AG04449 (cell line): ENCODE data around the gene CEP63.

Source experiments
- CTCF ChIA-PET: fragments of 350-600 bp; formaldehyde crosslinking; extraction: SDS; loops from one replicate; lab custom pipeline; 2021; ENCODE audit warnings: antibody characterized with exemption; lab: Yijun Ruan, JAX
- POLR2A ChIA-PET: fragments of 400-600, 350-600 bp; formaldehyde crosslinking; extraction: SDS; loops from one replicate; lab custom pipeline; 2020; ENCODE audit warnings: antibody characterized with exemption, inconsistent platforms; lab: Yijun Ruan, JAX
- DNase-seq: peaks from one replicate; pipeline ENCODE4 v3.0.0-alpha.2; 2010; ENCODE audit warnings: low read depth, low spot score
- H3K4me3 ChIP-seq: 2 replicates; pipeline ENCODE4 v1.5.1; 2011; ENCODE audit warnings: low read depth, mild to moderate bottlenecking, control low read depth, low read length
- TF ChIP-seq, protein P1 (sequence below): IDR thresholded peaks from one replicate; pipeline ENCODE4 v1.5.1; 2011; ENCODE audit warnings: mild to moderate bottlenecking, moderate library complexity, low read length, control low read depth, inconsistent platforms; ENCODE audit not compliant: insufficient read depth; ENCODE audit errors: missing control alignments

CEP63 gene

DNA sequence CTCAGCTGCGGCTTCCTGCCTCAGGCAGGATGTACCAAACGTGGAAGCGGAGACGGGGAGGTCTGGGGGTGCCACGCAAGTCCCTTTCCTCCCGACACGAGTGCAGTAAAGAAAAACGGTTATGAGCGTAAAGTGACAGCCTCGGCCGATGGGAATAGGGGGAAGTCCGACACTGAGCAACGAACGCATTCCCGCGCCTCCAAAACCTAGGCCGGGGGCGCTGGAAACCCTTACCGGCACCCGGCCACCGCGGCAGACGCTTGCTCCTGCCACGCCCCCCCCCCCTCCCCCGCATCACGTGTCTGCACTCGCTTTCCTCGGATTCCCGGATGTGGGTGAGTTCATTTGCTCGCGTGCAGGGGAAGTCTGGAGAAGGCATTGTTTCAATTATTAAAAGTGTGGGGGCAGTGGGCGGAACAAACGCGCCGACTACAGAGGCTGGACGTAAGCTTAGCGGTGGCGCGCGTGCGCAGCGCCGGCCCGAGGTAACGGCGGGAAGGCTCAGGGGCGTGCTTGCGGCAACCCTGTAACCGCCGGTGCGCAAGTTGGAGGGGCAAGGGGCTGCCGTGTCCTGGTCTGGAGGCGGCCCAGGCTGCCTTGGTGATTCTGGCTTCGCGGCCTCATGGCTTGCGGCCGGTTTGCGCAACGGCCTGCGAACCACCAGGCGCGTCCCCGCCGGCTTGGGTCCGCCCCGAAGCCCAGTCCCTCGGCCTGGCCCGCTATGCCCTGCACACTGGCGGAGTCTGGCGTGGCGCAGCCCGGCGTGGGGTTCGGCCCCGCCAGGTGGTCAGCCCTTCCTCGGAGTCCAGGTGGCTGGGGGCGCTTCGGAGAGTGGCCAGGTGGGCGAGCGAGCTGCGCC, at the start of gene CEP63, which contains the start of gene ANAPC13:
CEP63 (plus strand) TSS at position 340 of the 859 bp plus-strand sequence. CDS start 9,264 bp downstream, outside the sequence.
ANAPC13 (minus strand) TSS at position 268 of the 859 bp plus-strand sequence. CDS start 3,081 bp downstream, outside the sequence.
- ChIA-PET POLR2A (interaction anchor here (0.6 to 2.1 kb wide), 16 partner anchors 9 to 236 kb away, joined by 3 to 24 read pairs (median 3); partner anchors contain the start of genes AMOTL2 and RYK), CTCF (interaction anchor here (0.9 to 18.1 kb wide), 7 partner anchors 9 to 284 kb away, joined by 3 to 690 read pairs (median 7); no protein-coding TSS in a partner anchor)
- peak; percentile 96 for DNase-seq
- TF ChIP-seq, protein P1, sequence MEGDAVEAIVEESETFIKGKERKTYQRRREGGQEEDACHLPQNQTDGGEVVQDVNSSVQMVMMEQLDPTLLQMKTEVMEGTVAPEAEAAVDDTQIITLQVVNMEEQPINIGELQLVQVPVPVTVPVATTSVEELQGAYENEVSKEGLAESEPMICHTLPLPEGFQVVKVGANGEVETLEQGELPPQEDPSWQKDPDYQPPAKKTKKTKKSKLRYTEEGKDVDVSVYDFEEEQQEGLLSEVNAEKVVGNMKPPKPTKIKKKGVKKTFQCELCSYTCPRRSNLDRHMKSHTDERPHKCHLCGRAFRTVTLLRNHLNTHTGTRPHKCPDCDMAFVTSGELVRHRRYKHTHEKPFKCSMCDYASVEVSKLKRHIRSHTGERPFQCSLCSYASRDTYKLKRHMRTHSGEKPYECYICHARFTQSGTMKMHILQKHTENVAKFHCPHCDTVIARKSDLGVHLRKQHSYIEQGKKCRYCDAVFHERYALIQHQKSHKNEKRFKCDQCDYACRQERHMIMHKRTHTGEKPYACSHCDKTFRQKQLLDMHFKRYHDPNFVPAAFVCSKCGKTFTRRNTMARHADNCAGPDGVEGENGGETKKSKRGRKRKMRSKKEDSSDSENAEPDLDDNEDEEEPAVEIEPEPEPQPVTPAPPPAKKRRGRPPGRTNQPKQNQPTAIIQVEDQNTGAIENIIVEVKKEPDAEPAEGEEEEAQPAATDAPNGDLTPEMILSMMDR: no peak
- peak within 1 kb of the TSS; percentile 82 for H3K4me3 ChIP-seq

DNA sequence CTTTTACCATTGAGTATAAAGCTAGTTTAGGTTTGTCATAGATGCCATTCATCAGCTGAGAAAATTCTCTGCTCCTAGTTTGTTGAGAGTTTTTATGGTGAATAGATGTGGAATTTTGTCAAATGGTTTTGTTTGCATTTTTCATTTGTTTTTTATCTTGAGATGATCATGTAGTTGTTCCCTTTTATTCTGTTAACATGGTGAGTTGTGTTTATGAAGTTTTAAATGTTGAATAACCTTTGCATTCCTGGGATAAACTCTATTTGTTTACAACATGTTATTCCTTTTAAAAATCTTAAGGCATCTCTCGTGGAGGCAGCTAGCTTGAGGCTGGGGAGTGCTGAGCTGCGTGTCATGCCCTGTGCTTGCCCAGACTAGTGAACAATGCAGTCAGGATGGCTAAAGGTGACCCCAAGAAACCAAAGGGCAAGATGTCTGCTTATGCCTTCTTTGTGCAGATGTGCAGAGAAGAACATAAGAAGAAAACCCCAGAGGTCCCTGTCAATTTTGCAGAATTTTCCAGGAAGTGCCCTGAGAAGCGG, 48.6 kb upstream of the CEP63 start:
- CTCF ChIA-PET: interaction anchor here (0.7 to 2.7 kb wide), 5 partner anchors 9 to 128 kb away, joined by 3 to 13 read pairs (median 3); no protein-coding TSS in a partner anchor

DNA sequence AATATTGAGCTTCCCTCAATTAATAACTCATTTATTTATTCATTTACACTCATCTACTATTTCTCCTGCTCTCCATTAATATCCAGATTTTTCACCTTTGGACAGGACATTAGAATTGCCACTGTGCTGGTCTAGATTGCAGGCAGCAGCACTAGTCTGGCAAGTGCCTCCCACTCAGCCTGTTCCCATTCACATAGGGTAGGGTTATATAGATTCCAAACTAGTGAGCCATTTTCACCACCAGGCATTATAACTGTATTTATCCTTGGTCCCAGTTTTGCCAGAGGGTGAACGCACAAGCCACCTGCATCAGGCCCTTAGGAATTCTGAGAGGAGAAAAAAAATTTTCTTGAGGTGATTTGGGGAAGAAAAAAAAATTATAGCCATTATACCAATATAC, 44.5 kb upstream of the CEP63 start:
- DNase-seq: no peak
- no peak overlapping the region for H3K4me3 ChIP-seq
- CTCF ChIA-PET: interaction anchor here (0.8 to 1.7 kb wide), 3 partner anchors 16 to 32 kb away, joined by 3 to 4 read pairs (median 3); no protein-coding TSS in a partner anchor
- POLR2A ChIA-PET: no interaction called here
- TF ChIP-seq, protein P1: no peak

More for the DNA sequence above, 48.6 kb upstream of the CEP63 start:
- H3K4me3 ChIP-seq: no peak overlapping the region
- POLR2A ChIA-PET: interaction anchor here (0.9 kb wide), 2 partner anchors 9 to 65 kb away, joined by 4 to 5 read pairs; no protein-coding TSS in a partner anchor
- DNase-seq: no peak
- TF ChIP-seq, protein P1: no peak

DNA sequence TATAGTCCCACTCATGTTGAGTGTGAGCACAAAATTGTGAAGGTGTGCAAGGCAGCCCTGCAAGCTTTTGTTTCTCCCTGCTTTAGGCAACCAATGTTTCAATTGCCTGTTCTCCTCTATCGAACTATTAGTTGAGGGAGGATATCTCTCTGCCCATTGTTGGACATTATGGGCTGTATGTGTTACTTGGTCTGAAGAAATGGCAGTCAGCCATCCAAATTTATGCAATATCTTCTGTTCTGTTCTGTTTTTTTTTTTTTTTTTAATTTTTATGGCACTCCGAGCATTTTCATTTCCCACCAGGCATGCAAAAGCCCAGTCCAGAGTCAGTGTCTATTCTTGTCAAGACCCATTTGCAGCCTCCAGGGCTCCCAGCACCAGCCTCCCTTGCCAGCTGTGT, 44.0 kb upstream of the CEP63 start:
- TF ChIP-seq, protein P1: no peak
- ChIA-PET CTCF (interaction anchor here (0.6 to 1.7 kb wide), 4 partner anchors 16 to 64 kb away, joined by 3 to 4 read pairs (median 4); no protein-coding TSS in a partner anchor), POLR2A (no interaction called here)
- no peak for DNase-seq
- no peak overlapping the region for H3K4me3 ChIP-seq

DNA sequence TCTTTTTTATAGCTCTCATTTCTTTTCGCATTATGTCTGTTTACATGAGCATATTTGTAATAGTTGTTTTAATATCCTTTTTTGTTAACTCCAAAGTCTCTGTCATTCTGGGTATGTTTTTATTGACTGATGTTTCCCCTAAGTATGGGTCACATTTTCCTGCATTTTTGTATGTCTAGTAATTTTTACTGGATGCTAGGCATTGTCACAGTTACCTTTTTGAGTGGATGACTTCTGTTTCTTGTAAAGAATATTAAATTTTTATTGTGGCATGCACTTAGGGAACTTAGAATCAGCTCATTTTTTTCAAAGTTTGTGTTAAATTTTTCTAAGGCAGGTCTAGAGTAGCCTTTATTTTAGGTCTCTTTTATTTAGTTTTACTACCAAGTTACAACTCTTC, 40.8 kb upstream of the CEP63 start:
- ChIA-PET CTCF (interaction anchor here (0.8 to 2.2 kb wide), 4 partner anchors 11 to 68 kb away, joined by 3 to 8 read pairs (median 4); no protein-coding TSS in a partner anchor), POLR2A (interaction anchor here (0.8 to 2.0 kb wide), 5 partner anchors 17 to 80 kb away, joined by 3 to 9 read pairs (median 3); partner anchors contain the start of gene AMOTL2)
- no peak overlapping the region for H3K4me3 ChIP-seq
- TF ChIP-seq, protein P1: no peak
- no peak for DNase-seq
